OCI-LY1 (cell line): Measurements from ENCODE around the gene PRKCZ.

Source experiments
- H2AFZ ChIP-seq: fragments of 200-600 bp; sonication (generic), shearing (Covaris generic); 2 replicates; pipeline ENCODE4 v1.6.0; 2014; ENCODE audit warnings: antibody characterized with exemption, mild to moderate bottlenecking, low read length
- H3F3A ChIP-seq: fragments of 200-600 bp; sonication (generic), shearing (Covaris generic); 2 replicates; pipeline ENCODE4 v1.6.0; 2014; ENCODE audit warnings: mild to moderate bottlenecking, antibody characterized with exemption, low read length, moderate library complexity; ENCODE audit not compliant: insufficient read depth
- H3K27ac ChIP-seq: fragments of 200-600 bp; sonication (generic); 2 replicates; pipeline ENCODE4 v1.5.1; 2014; ENCODE audit warnings: low read length, mixed run types, mild to moderate bottlenecking, low read depth; ENCODE audit not compliant: poor library complexity, severe bottlenecking
- H3K27me3 ChIP-seq: fragments of 200-600 bp; sonication (generic); 2 replicates; pipeline ENCODE4 v1.6.0; 2014; ENCODE audit warnings: antibody characterized with exemption, mild to moderate bottlenecking, low read length, moderate library complexity; ENCODE audit not compliant: insufficient read depth
- H3K36me3 ChIP-seq: fragments of 200-600 bp; sonication (generic); 2 replicates; pipeline ENCODE4 v1.6.1; 2014; ENCODE audit warnings: mild to moderate bottlenecking, antibody characterized with exemption, low read length, moderate library complexity, mixed read lengths; ENCODE audit not compliant: insufficient read depth
- H3K4me1 ChIP-seq: fragments of 200-600 bp; sonication (generic); 2 replicates; pipeline ENCODE4 v1.5.1; 2014; ENCODE audit warnings: mild to moderate bottlenecking, low read length, moderate library complexity; ENCODE audit not compliant: insufficient read depth, severe bottlenecking
- H3K4me2 ChIP-seq: fragments of 200-600 bp; sonication (generic), shearing (Covaris generic); 2 replicates; pipeline ENCODE4 v1.6.1; 2014; ENCODE audit warnings: low read length
- H3K4me3 ChIP-seq: fragments of 200-600 bp; sonication (generic); 2 replicates; pipeline ENCODE4 v1.5.1; 2014; ENCODE audit warnings: low read length, low read depth, mild to moderate bottlenecking, mixed read lengths; ENCODE audit not compliant: poor library complexity, severe bottlenecking
- H3K79me2 ChIP-seq: fragments of 200-600 bp; shearing (Covaris generic); 2 replicates; pipeline ENCODE4 v1.6.1; 2016; ENCODE audit warnings: mixed run types, low read length, mixed read lengths; ENCODE audit not compliant: insufficient read depth
- H3K9ac ChIP-seq: fragments of 200-600 bp; sonication (generic), shearing (Covaris generic); 2 replicates; pipeline ENCODE4 v1.6.1; 2014; ENCODE audit warnings: mild to moderate bottlenecking, low read length, mixed read lengths
- H3K9me2 ChIP-seq: fragments of 200-600 bp; sonication (generic), shearing (Covaris generic); 2 replicates; pipeline ENCODE4 v1.6.1; 2014; ENCODE audit warnings: low read depth, mild to moderate bottlenecking, low read length, mixed read lengths
- H3K9me3 ChIP-seq: fragments of 200-600 bp; shearing (Covaris generic); 2 replicates; pipeline ENCODE4 v1.6.1; 2014; ENCODE audit warnings: low read length, mixed read lengths
- H4K20me1 ChIP-seq: fragments of 200-600 bp; sonication (generic), shearing (Covaris generic); 2 replicates; pipeline ENCODE4 v1.6.0; 2016; ENCODE audit warnings: mild to moderate bottlenecking, low read length; ENCODE audit not compliant: insufficient read depth
- CTCF ChIP-seq: fragments of 200-600 bp; sonication (generic), shearing (Covaris generic); IDR thresholded peaks from 2 replicates; pipeline ENCODE4 v1.5.1; 2017; ENCODE audit warnings: mild to moderate bottlenecking, antibody characterized with exemption, low read length, moderate library complexity, mixed read lengths
- EZH2 ChIP-seq: fragments of 200-600 bp; sonication (generic), shearing (Covaris generic); IDR thresholded peaks from 2 replicates; pipeline ENCODE4 v1.8.0; 2017; ENCODE audit warnings: borderline replicate concordance, mixed run types, mild to moderate bottlenecking, antibody characterized with exemption, low read length, moderate library complexity, mixed read lengths

The PRKCZ gene

GRCh38 chr1:2072109-2072806 lies 22.0 kb downstream of the PRKCZ start:
- H3K9me3 ChIP-seq: no peaks in the 10 kb centered on the region
- H3K4me2 ChIP-seq: no peak overlapping the region
- H3F3A ChIP-seq: no peaks in the 10 kb centered on the region
- peaks cover 3% of the 10 kb centered on the region; the same call in 1 of the 2 replicates for H3K27me3 ChIP-seq
- H3K79me2 ChIP-seq: no peaks in the 10 kb centered on the region
- H4K20me1 ChIP-seq: no peaks in the 10 kb centered on the region
- no peaks in the 10 kb centered on the region; the same call in 1 of the 2 replicates for H3K36me3 ChIP-seq
- no peaks in the 10 kb centered on the region for H3K4me1 ChIP-seq
- H2AFZ ChIP-seq: no peak overlapping the region
- no peak overlapping the region for H3K4me3 ChIP-seq
- H3K9ac ChIP-seq: no peak overlapping the region
- H3K9me2 ChIP-seq: no peaks in the 10 kb centered on the region
- TF ChIP-seq EZH2: no peak
- no peak for TF ChIP-seq CTCF
- no peak overlapping the region for H3K27ac ChIP-seq

GRCh38 chr1:2072891-2073290 lies 22.7 kb downstream of the PRKCZ start:
- Histone ChIP-seq H3K79me2 (no peaks in the 10 kb centered on the region), H3K36me3 (no peaks in the 10 kb centered on the region; the same call in 1 of the 2 replicates), H3K9me3 (peaks cover 4% of the 10 kb centered on the region), H3K27me3 (peaks cover 3% of the 10 kb centered on the region; the same call in 1 of the 2 replicates), H3K4me2 (no peak overlapping the region), H4K20me1 (no peaks in the 10 kb centered on the region), H3F3A (no peaks in the 10 kb centered on the region), H3K9ac (no peak overlapping the region), H3K4me1 (no peaks in the 10 kb centered on the region), H3K27ac (no peak overlapping the region), H3K9me2 (no peaks in the 10 kb centered on the region), H3K4me3 (no peak overlapping the region), H2AFZ (no peak overlapping the region)
- no peak for TF ChIP-seq EZH2
- TF ChIP-seq CTCF: no peak

GRCh38 chr1:2073382-2074230 lies 23.4 kb downstream of the PRKCZ start:
- H3F3A ChIP-seq: no peaks in the 10 kb centered on the region
- H3K27ac ChIP-seq: no peak overlapping the region
- no peak overlapping the region for H2AFZ ChIP-seq
- H3K4me2 ChIP-seq: no peak overlapping the region
- peaks cover 3% of the 10 kb centered on the region; the same call in 1 of the 2 replicates for H3K27me3 ChIP-seq
- no peak for TF ChIP-seq EZH2
- no peak for TF ChIP-seq CTCF
- no peaks in the 10 kb centered on the region for H4K20me1 ChIP-seq
- no peaks in the 10 kb centered on the region for H3K4me1 ChIP-seq
- peaks cover 9% of the 10 kb centered on the region for H3K9me3 ChIP-seq
- H3K9me2 ChIP-seq: no peaks in the 10 kb centered on the region
- no peaks in the 10 kb centered on the region for H3K79me2 ChIP-seq
- no peak overlapping the region for H3K9ac ChIP-seq
- no peak overlapping the region for H3K4me3 ChIP-seq
- H3K36me3 ChIP-seq: no peaks in the 10 kb centered on the region; the same call in 1 of the 2 replicates
